Mucosa of descending colon (tissue), 3 donors: ENCODE results near the gene CCDC167. TPM values are rescaled to one million over a fixed set of nuclear protein-coding genes. Genes with fewer than 3 reads are reported as not detected.

Source experiments
- ATAC-seq: fragments of 200-7000 bp; cut with Tn5 transposase; one replicate; pipeline ENCODE4 v1.9.1; 2020; ENCODE audit warnings: mild to moderate bottlenecking, moderate library complexity
- DNase-seq, 3 donors: peaks; one replicate each; pipeline ENCODE4 v3.0.0-alpha.2; 2020
- H3K36me3 ChIP-seq: fragments of 200-600 bp; one replicate; pipeline ENCODE4 v1.8.0; 2021; ENCODE audit warnings: low read depth, mild to moderate bottlenecking
- H3K4me1 ChIP-seq: fragments of 200-600 bp; one replicate; pipeline ENCODE4 v1.8.0; 2021; ENCODE audit warnings: low read depth, mild to moderate bottlenecking
- H3K4me3 ChIP-seq: fragments of 200-600 bp; one replicate; pipeline ENCODE4 v1.8.0; 2021; ENCODE audit warnings: mild to moderate bottlenecking
- H3K9me3 ChIP-seq: fragments of 200-600 bp; one replicate; pipeline ENCODE4 v1.8.0; 2021; ENCODE audit warnings: mild to moderate bottlenecking
- intact Hi-C, 2 donors: fragments of 100-400 bp; cut with DNase I in 1 of 2; cut with micrococcal nuclease in 1 of 2; formaldehyde crosslinking; loops; one replicate each; pipeline versions ENCODE4 v1.11.0 to v1.11.1; 2022; cut with DNase I, micrococcal nuclease
- total RNA-seq, 3 donors: library from RNA; stranded (reverse); fragmentation: NEBNext Ultra II Directional in 2 of 3; extraction: Animal tissue kit (Norgen Biotek cat#: 25700) in 2 of 3; gene quantifications; one replicate each; pipeline versions ENCODE4 v1.2.1 to v1.2.4, GENCODE V29; 2021 to 2023
- TF ChIP-seq, protein P1 (sequence below): fragments of 200-600 bp; IDR thresholded peaks from one replicate; pipeline ENCODE4 v1.8.0; 2022; ENCODE audit warnings: antibody characterized with exemption, mild to moderate bottlenecking
- donor health status: DM: no; HTN: no; CAD: no; lungs with moderate emphysema.
- donor health status: DM: no; HTN: no; CAD: no.
- donor health status: DM: no; HTN: yes; CAD: no.

The CCDC167 gene
- total RNA-seq, 3 donors from 2014 or later, result 5.4 to 13.4 (median 12.1) TPM

DNA sequence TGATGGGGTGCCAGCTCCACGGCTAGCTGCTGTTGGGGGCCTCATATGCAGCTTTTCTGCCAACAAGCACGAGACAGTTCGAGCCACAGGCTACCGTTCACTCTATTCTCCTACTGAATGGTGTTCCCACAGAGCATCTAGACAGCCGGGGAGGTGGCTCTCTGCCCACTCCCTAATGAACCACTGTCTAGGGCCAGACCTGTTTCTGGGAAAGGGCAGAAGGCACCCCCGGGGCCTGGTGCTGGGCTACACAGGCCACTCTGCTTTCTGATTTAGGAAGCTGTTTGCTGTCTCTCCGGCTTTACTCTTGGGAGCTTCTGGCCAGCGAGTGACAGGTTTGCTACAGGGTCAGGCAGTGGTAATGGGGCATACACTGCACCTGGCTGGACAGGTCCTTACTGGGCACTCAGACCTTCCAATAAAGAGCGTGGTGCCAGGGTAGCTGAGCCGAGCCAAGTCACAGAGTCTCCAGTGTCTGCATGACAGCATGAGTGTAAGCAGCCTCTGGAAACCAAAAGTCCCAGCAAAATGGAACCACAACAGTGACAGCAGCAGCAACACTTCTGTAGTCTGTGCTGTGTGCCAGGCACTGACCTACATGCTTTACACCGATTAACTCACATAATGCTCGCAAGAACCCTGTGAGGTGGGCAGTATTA lies 8.4 kb downstream of the CCDC167 start:
- TF ChIP-seq, protein P1, sequence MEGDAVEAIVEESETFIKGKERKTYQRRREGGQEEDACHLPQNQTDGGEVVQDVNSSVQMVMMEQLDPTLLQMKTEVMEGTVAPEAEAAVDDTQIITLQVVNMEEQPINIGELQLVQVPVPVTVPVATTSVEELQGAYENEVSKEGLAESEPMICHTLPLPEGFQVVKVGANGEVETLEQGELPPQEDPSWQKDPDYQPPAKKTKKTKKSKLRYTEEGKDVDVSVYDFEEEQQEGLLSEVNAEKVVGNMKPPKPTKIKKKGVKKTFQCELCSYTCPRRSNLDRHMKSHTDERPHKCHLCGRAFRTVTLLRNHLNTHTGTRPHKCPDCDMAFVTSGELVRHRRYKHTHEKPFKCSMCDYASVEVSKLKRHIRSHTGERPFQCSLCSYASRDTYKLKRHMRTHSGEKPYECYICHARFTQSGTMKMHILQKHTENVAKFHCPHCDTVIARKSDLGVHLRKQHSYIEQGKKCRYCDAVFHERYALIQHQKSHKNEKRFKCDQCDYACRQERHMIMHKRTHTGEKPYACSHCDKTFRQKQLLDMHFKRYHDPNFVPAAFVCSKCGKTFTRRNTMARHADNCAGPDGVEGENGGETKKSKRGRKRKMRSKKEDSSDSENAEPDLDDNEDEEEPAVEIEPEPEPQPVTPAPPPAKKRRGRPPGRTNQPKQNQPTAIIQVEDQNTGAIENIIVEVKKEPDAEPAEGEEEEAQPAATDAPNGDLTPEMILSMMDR, result no peak
- intact Hi-C loops, result no loop called here

GRCh38 chr6:37490536-37491170 lies 9.0 kb downstream of the CCDC167 start:
- Histone ChIP-seq H3K36me3 (no peaks in the 10 kb centered on the region), H3K9me3 (no peaks in the 10 kb centered on the region), H3K4me1 (no peaks in the 10 kb centered on the region), H3K4me3 (no peak overlapping the region)
- ATAC-seq, result no peak
- TF ChIP-seq, protein P1, result no peak
- intact Hi-C loops, result no loop called here
- DNase-seq, result no peak

More for the DNA sequence above, 8.4 kb downstream of the CCDC167 start:
- H3K4me3 ChIP-seq, result no peak overlapping the region
- ATAC-seq (peak; percentile 5), DNase-seq (no peak)
- H3K4me1 ChIP-seq, result no peaks in the 10 kb centered on the region
- H3K36me3 ChIP-seq, result no peaks in the 10 kb centered on the region
- H3K9me3 ChIP-seq, result no peaks in the 10 kb centered on the region

- no peaks in the 10 kb centered on the region for H3K9me3 ChIP-seq
- no peaks in the 10 kb centered on the region for H3K4me1 ChIP-seq
- no peaks in the 10 kb centered on the region for H3K36me3 ChIP-seq
- TF ChIP-seq, protein P1, result no peak
- ATAC-seq (peak; percentile 40), DNase-seq (no peak)
- no peak overlapping the region for H3K4me3 ChIP-seq
- intact Hi-C loops, result no loop called here
These were observed 9.9 kb downstream of the CCDC167 start for GRCh38 chr6:37489697-37490336.

DNA sequence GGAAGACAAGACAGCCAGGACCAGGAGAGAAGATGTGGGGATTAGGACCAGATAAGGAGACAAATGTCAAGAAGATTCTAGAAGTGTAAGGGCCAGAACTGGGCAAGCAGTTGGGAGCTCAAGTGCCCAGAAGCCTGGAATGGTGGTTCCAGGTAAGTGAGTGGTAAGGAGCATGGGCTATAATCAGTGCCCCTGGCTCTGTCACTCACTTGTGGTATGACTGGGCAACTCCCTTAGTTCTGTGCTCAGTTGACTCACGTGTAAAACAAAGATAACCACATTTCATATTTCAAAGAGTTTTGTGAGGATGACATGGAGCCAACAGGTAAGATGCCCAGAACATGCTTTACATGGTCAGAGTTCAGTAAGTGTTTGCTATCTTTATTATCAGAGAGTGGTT lies 11.2 kb downstream of the CCDC167 start:
- ATAC-seq (no peak), DNase-seq (no peak)
- no peaks in the 10 kb centered on the region for H3K4me1 ChIP-seq
- no peaks in the 10 kb centered on the region for H3K36me3 ChIP-seq
- no peak overlapping the region for H3K4me3 ChIP-seq
- H3K9me3 ChIP-seq, result no peaks in the 10 kb centered on the region
- TF ChIP-seq, protein P1, result no peak
- intact Hi-C loops, result no loop called here

DNA sequence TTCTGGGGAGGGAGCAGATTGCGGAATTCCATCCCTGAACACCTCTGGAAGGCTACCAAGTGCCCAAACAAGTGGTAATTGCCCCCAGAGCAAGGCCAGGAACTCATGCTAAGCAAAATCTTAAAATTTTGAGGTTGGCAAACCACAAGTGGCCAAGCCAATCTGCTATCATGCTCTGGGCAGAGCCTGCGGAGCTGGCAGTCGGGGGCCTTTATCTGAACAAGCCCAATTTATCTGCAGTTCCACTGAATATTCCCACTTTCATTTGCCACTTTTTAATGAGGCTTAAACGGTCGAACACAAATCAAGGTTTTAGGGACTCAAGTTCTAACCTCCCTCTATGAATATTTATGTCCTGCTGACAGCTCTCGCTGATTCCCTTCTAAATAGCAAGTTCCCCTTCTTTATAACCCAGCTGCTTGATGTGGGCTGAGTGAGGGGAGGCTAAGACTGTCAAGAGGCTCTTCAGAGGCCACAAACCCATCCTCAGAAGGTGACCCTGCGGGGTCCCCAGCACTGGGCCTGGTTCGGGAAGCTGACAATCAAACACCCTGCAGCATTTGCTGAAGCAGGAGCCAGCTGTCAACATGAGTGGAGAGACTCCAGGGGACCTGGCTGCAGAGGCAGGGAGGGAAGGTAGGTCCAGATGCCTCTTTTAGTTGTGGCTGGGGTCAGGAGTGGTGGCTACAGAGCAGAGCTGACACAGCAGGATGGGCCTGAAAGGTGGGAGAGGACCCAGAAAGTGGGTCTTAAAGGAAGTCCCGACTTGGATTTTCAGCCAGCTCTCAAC lies 11.9 kb downstream of the CCDC167 start:
- ATAC-seq (no peak), DNase-seq (no peak)
- intact Hi-C loops, result no loop called here
- TF ChIP-seq, protein P1, result no peak
- no peaks in the 10 kb centered on the region for H3K36me3 ChIP-seq
- H3K9me3 ChIP-seq, result no peaks in the 10 kb centered on the region
- no peaks in the 10 kb centered on the region for H3K4me1 ChIP-seq
- H3K4me3 ChIP-seq, result no peak overlapping the region
